Trophoblast cell (in vitro differentiated cells and primary cell): ENCODE results near the gene CEL.

Source experiments
- DNase-seq, 2 donors: peaks; one replicate each; pipeline ENCODE4 v3.0.0-alpha.2; 2016
- H2AFZ ChIP-seq: 2 replicates; pipeline ENCODE4 v1.6.1; 2013; ENCODE audit warnings: low read length, moderate library complexity, mild to moderate bottlenecking; ENCODE audit not compliant: insufficient read depth, poor library complexity
- H2AK5ac ChIP-seq: 2 replicates; pipeline ENCODE4 v1.6.1; 2013; ENCODE audit warnings: mild to moderate bottlenecking, low read length
- H2BK120ac ChIP-seq: 2 replicates; pipeline ENCODE4 v1.6.1; 2013; ENCODE audit warnings: low read length, mild to moderate bottlenecking, moderate library complexity; ENCODE audit not compliant: insufficient read depth, poor library complexity
- H2BK12ac ChIP-seq: 2 replicates; pipeline ENCODE4 v1.6.1; 2013; ENCODE audit warnings: mild to moderate bottlenecking, low read length, moderate library complexity
- H2BK5ac ChIP-seq: 2 replicates; pipeline ENCODE4 v1.6.1; 2013; ENCODE audit warnings: low read length, low read depth, moderate library complexity, mild to moderate bottlenecking; ENCODE audit not compliant: poor library complexity
- H3K14ac ChIP-seq: 2 replicates; pipeline ENCODE4 v1.6.1; 2013; ENCODE audit warnings: mild to moderate bottlenecking, low read length
- H3K18ac ChIP-seq: 2 replicates; pipeline ENCODE4 v1.6.1; 2013; ENCODE audit warnings: mild to moderate bottlenecking, low read length
- H3K23ac ChIP-seq: 2 replicates; pipeline ENCODE4 v1.6.1; 2013; ENCODE audit warnings: low read length
- H3K27ac ChIP-seq: 2 replicates; pipeline ENCODE4 v1.5.1; 2013; ENCODE audit warnings: low read depth, mild to moderate bottlenecking, inconsistent platforms, low read length, moderate library complexity
- H3K27me3 ChIP-seq: 2 replicates; pipeline ENCODE4 v1.6.1; 2013; ENCODE audit warnings: inconsistent platforms, mild to moderate bottlenecking, low read length, moderate library complexity; ENCODE audit not compliant: insufficient read depth
- H3K36me3 ChIP-seq, 2 experiments: 1 replicate in 1 of 2; 2 replicates in 1 of 2; pipeline ENCODE4 v1.6.1; 2013; ENCODE audit warnings: low read length in 2 of 2, mild to moderate bottlenecking in 2 of 2, moderate library complexity in 1 of 2; ENCODE audit not compliant: insufficient read depth in 2 of 2, control insufficient read depth in 1 of 2
- H3K4ac ChIP-seq: 2 replicates; pipeline ENCODE4 v1.6.1; 2013; ENCODE audit warnings: low read depth, mild to moderate bottlenecking, low read length, moderate library complexity
- H3K4me1 ChIP-seq, 2 experiments: 1 replicate in 1 of 2; 2 replicates in 1 of 2; pipeline ENCODE4 v1.6.1; 2013; ENCODE audit warnings: low read length in 2 of 2, mild to moderate bottlenecking in 2 of 2, moderate library complexity in 1 of 2; ENCODE audit not compliant: insufficient read depth in 2 of 2, control insufficient read depth in 1 of 2
- H3K4me2 ChIP-seq: 2 replicates; pipeline ENCODE4 v1.6.1; 2013; ENCODE audit warnings: inconsistent platforms, mild to moderate bottlenecking, low read length, moderate library complexity
- H3K4me3 ChIP-seq: 2 replicates; pipeline ENCODE4 v1.5.1; 2013; ENCODE audit warnings: mild to moderate bottlenecking, low read depth, low read length, inconsistent platforms
- H3K79me1 ChIP-seq: one replicate; pipeline ENCODE4 v1.6.1; 2013; ENCODE audit warnings: low read length
- H3K79me2 ChIP-seq: 2 replicates; pipeline ENCODE4 v1.6.1; 2013; ENCODE audit warnings: low read length, mild to moderate bottlenecking; ENCODE audit not compliant: control insufficient read depth, insufficient read depth, poor library complexity
- H3K9ac ChIP-seq: 2 replicates; pipeline ENCODE4 v1.6.1; 2013; ENCODE audit warnings: mild to moderate bottlenecking, low read length
- H3K9me3 ChIP-seq: 2 replicates; pipeline ENCODE4 v1.6.1; 2013; ENCODE audit warnings: low read depth, mild to moderate bottlenecking, control low read depth, inconsistent platforms, low read length; ENCODE audit not compliant: insufficient read depth
- H4K12ac ChIP-seq: 2 replicates; pipeline ENCODE4 v1.6.1; 2013; ENCODE audit warnings: low read depth, mild to moderate bottlenecking, low read length, moderate library complexity
- H4K8ac ChIP-seq: 2 replicates; pipeline ENCODE4 v1.6.1; 2013; ENCODE audit warnings: low read depth, mild to moderate bottlenecking, low read length, moderate library complexity
- H4K91ac ChIP-seq: one replicate; pipeline ENCODE4 v1.6.1; 2013; ENCODE audit warnings: low read depth, mild to moderate bottlenecking, low read length, moderate library complexity
- WGBS: extraction: QIAGEN DNeasy Blood & Tissue Kit; methylation state at CpG from one replicate; pipeline ENCODE4 v1.1.7; 2013; ENCODE audit warnings: missing lambda C conversion rate; ENCODE audit not compliant: insufficient read length, insufficient coverage; ENCODE audit errors: extremely low coverage; 5-methylcytosine and 5-hydroxymethylcytosine counted together

CEL gene

GRCh38 chr9:133118568-133118967 is 56.8 kb downstream of the CEL start:
- Histone ChIP-seq H2BK5ac (no peak overlapping the region), H4K8ac (no peak overlapping the region), H2BK12ac (no peak overlapping the region), H3K4me1 (peaks cover 36 to 39% of the 10 kb centered on the region in 2 experiments), H2BK120ac (no peak overlapping the region), H3K27ac (no peak overlapping the region), H3K14ac (no peak overlapping the region), H3K79me2 (peaks cover 6% of the 10 kb centered on the region), H3K79me1 (peaks cover 5% of the 10 kb centered on the region), H3K23ac (no peak overlapping the region), H3K4ac (no peak overlapping the region), H2AK5ac (no peak overlapping the region), H3K27me3 (no peaks in the 10 kb centered on the region), H3K18ac (no peak overlapping the region), H3K36me3 (no peaks in the 10 kb centered on the region), H3K9me3 (peaks cover 4% of the 10 kb centered on the region), H2AFZ (no peak overlapping the region), H3K4me3 (no peak overlapping the region), H4K91ac (no peak overlapping the region), H4K12ac (no peak overlapping the region), H3K4me2 (no peak overlapping the region), H3K9ac (no peak overlapping the region)
- no peak for DNase-seq
- WGBS = no CpG with 5 or more reads among the region's 3 CpGs

- Histone ChIP-seq H3K27me3 (no peaks in the 10 kb centered on the region), H2BK12ac (no peak overlapping the region), H3K36me3 (no peaks in the 10 kb centered on the region), H2BK5ac (no peak overlapping the region), H2AK5ac (no peak overlapping the region), H3K14ac (no peak overlapping the region), H4K12ac (no peak overlapping the region), H3K4me2 (no peak overlapping the region), H4K8ac (no peak overlapping the region), H3K4me1 (peaks cover 31 to 34% of the 10 kb centered on the region in 2 experiments), H4K91ac (no peak overlapping the region), H2BK120ac (no peak overlapping the region), H3K9me3 (peaks cover 4% of the 10 kb centered on the region), H2AFZ (no peak overlapping the region), H3K79me1 (peaks cover 5% of the 10 kb centered on the region), H3K4me3 (no peak overlapping the region), H3K23ac (no peak overlapping the region), H3K4ac (no peak overlapping the region), H3K9ac (no peak overlapping the region), H3K27ac (no peak overlapping the region), H3K79me2 (peaks cover 6% of the 10 kb centered on the region), H3K18ac (no peak overlapping the region)
- WGBS = no CpG with 5 or more reads among the region's 21 CpGs
- DNase-seq = no peak
Observed at GRCh38 chr9:133119103-133119845, 57.5 kb downstream of the CEL start.

GRCh38 chr9:133119846-133120500 is 58.2 kb downstream of the CEL start:
- Histone ChIP-seq H2BK120ac (no peak overlapping the region), H2AK5ac (no peak overlapping the region), H3K18ac (no peak overlapping the region), H2BK5ac (no peak overlapping the region), H3K9ac (no peak overlapping the region), H2AFZ (no peak overlapping the region), H3K27ac (no peak overlapping the region), H3K79me2 (peaks cover 6% of the 10 kb centered on the region), H4K91ac (no peak overlapping the region), H3K4me2 (peak overlapping the region; percentile 95), H3K23ac (no peak overlapping the region), H3K4me3 (peak overlapping the region; percentile 79), H3K79me1 (peaks cover 5% of the 10 kb centered on the region), H3K4me1 (peaks cover 27% of the 10 kb centered on the region in 2 experiments), H4K8ac (no peak overlapping the region), H4K12ac (no peak overlapping the region), H2BK12ac (no peak overlapping the region), H3K27me3 (no peaks in the 10 kb centered on the region), H3K14ac (no peak overlapping the region), H3K9me3 (peaks cover 5% of the 10 kb centered on the region), H3K4ac (no peak overlapping the region), H3K36me3 (no peaks in the 10 kb centered on the region)
- no peak for DNase-seq
- no CpG with 5 or more reads among the region's 21 CpGs for WGBS

GRCh38 chr9:133120501-133121197 is 58.9 kb downstream of the CEL start:
- Histone ChIP-seq H3K14ac (peak overlapping the region; percentile 84), H3K27ac (no peak overlapping the region), H3K79me2 (peaks cover 6% of the 10 kb centered on the region), H4K91ac (peak overlapping the region; percentile 48), H3K9ac (peak overlapping the region; percentile 69), H2BK120ac (peak overlapping the region; percentile 57), H3K18ac (peak overlapping the region; percentile 71), H3K4me1 (peaks cover 22 to 27% of the 10 kb centered on the region in 2 experiments), H2BK5ac (peak overlapping the region; percentile 12), H3K4me2 (peak overlapping the region; percentile 95), H3K36me3 (no peaks in the 10 kb centered on the region), H3K27me3 (no peaks in the 10 kb centered on the region), H3K23ac (no peak overlapping the region), H2AK5ac (peak overlapping the region; percentile 50), H2BK12ac (no peak overlapping the region), H3K79me1 (peaks cover 5% of the 10 kb centered on the region), H4K12ac (peak overlapping the region; percentile 40), H3K4me3 (peak overlapping the region; percentile 79), H3K9me3 (peaks cover 5% of the 10 kb centered on the region), H2AFZ (peak overlapping the region; percentile 73), H3K4ac (peak overlapping the region; percentile 37), H4K8ac (peak overlapping the region; percentile 76)
- no CpG with 5 or more reads among the region's 66 CpGs for WGBS
- DNase-seq = peak in 1 of 2 donors; percentile 56
